ENCODE results near the gene ZFAND3.

The ZFAND3 gene

DNA sequence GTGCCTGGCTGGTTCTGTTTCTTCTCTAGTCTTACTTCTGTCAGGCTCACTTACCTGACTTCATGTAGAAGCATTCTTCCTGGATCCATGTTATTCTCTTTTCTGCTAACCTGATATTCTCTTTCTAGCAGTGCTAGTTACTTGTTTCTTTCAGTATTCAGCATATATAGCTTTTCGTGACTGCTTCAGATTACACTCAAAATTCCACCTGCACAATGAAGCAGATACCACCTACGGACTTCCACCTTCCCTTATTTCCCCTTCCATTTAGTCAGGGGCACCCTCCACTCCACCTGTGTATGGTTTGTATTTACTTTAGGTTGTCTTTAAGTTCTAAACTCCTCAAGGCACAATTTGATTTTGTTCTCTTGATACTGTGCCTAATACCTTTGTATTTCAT is 36.8 kb downstream of the ZFAND3 start:
- no peak for DNase-seq (ENCODE audit: low read depth)
- H3K9me3 ChIP-seq (ENCODE audit: control insufficient read depth, low read length), result no peaks in the 10 kb centered on the region
- no peak overlapping the region for H3K4me3 ChIP-seq (ENCODE audit: low read length)
- H3K4me1 ChIP-seq (ENCODE audit: control insufficient read depth, insufficient read depth, low read length), result peaks cover 6% of the 10 kb centered on the region
- no peaks in the 10 kb centered on the region for H3K27me3 ChIP-seq (replicated peaks; ENCODE audit: control insufficient read depth, insufficient read depth, low read length)
- no peak overlapping the region for H3K9ac ChIP-seq (ENCODE audit: low read length)
- peaks cover 3% of the 10 kb centered on the region for H3K36me3 ChIP-seq (ENCODE audit: control insufficient read depth, insufficient read depth, low read length, severe bottlenecking)

DNA sequence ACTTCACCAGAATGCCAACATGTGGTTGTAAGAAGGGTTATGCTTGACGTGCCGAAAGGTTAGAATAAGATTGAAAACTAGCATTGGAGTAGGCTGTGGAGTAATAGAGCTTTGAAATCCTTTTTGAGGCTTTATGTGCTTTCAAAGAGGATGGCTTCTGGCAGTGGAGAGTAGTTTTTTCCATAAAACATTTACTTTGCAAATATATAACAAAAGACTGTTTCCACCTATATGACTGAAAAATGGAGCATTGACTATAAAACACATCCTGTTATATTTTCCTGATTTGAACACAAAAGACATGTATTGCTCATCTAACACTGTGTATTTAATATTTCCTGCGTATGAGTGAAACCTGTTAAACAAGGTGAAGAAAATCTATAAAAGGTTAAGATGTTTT is 38.8 kb downstream of the ZFAND3 start:
- DNase-seq (ENCODE audit: low read depth), result no peak
- H3K4me3 ChIP-seq (ENCODE audit: low read length), result no peak overlapping the region
- no peaks in the 10 kb centered on the region for H3K27me3 ChIP-seq (replicated peaks; ENCODE audit: control insufficient read depth, insufficient read depth, low read length)
- no peaks in the 10 kb centered on the region for H3K9me3 ChIP-seq (ENCODE audit: control insufficient read depth, low read length)
- H3K36me3 ChIP-seq (ENCODE audit: control insufficient read depth, insufficient read depth, low read length, severe bottlenecking), result peaks cover 3% of the 10 kb centered on the region
- peaks cover 12% of the 10 kb centered on the region for H3K4me1 ChIP-seq (ENCODE audit: control insufficient read depth, insufficient read depth, low read length)
- H3K9ac ChIP-seq (ENCODE audit: low read length), result no peak overlapping the region

GRCh38 chr6:37860226-37860839 is 40.8 kb downstream of the ZFAND3 start:
- Histone ChIP-seq H3K27me3 (replicated peaks; ENCODE audit: control insufficient read depth, insufficient read depth, low read length) (no peaks in the 10 kb centered on the region), H3K9me3 (ENCODE audit: control insufficient read depth, low read length) (no peaks in the 10 kb centered on the region), H3K36me3 (ENCODE audit: control insufficient read depth, insufficient read depth, low read length, severe bottlenecking) (peaks cover 3% of the 10 kb centered on the region), H3K4me3 (ENCODE audit: low read length) (no peak overlapping the region), H3K9ac (ENCODE audit: low read length) (no peak overlapping the region), H3K4me1 (ENCODE audit: control insufficient read depth, insufficient read depth, low read length) (peaks cover 12% of the 10 kb centered on the region)
- peak; percentile 82 for DNase-seq (ENCODE audit: low read depth)

- Histone ChIP-seq H3K4me1 (ENCODE audit: control insufficient read depth, insufficient read depth, low read length) (peaks cover 12% of the 10 kb centered on the region), H3K36me3 (ENCODE audit: control insufficient read depth, insufficient read depth, low read length, severe bottlenecking) (no peaks in the 10 kb centered on the region), H3K9me3 (ENCODE audit: control insufficient read depth, low read length) (no peaks in the 10 kb centered on the region), H3K4me3 (ENCODE audit: low read length) (no peak overlapping the region), H3K27me3 (replicated peaks; ENCODE audit: control insufficient read depth, insufficient read depth, low read length) (no peaks in the 10 kb centered on the region), H3K9ac (ENCODE audit: low read length) (no peak overlapping the region)
- DNase-seq (ENCODE audit: low read depth), result no peak
These were observed 41.9 kb downstream of the ZFAND3 start for GRCh38 chr6:37861452-37861851.

GRCh38 chr6:37862430-37862829 is 42.9 kb downstream of the ZFAND3 start:
- DNase-seq (ENCODE audit: low read depth), result no peak

DNA sequence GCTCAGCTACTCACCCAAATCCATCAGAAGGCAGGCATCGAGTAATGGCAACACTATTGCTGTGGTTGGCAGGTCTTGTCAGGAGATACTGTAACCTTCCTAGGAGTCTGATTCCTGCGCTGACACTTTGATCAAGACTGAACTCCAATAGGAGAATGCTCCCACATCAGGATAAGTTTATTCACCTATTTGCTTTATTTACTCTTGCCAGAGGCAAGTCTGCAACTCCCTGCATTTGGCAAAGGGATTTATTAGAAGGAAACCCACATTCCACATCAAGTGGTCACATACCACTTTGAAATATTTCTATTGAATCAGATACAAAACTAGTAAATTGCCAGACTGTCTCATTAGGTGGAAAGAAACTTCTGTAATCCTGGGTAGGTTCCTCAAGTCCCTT is 43.5 kb downstream of the ZFAND3 start:
- Histone ChIP-seq H3K4me3 (ENCODE audit: low read length) (no peak overlapping the region), H3K27me3 (replicated peaks; ENCODE audit: control insufficient read depth, insufficient read depth, low read length) (no peaks in the 10 kb centered on the region), H3K4me1 (ENCODE audit: control insufficient read depth, insufficient read depth, low read length) (peaks cover 27% of the 10 kb centered on the region), H3K9me3 (ENCODE audit: control insufficient read depth, low read length) (no peaks in the 10 kb centered on the region), H3K9ac (ENCODE audit: low read length) (no peak overlapping the region), H3K36me3 (ENCODE audit: control insufficient read depth, insufficient read depth, low read length, severe bottlenecking) (no peaks in the 10 kb centered on the region)
- peak; percentile 48 for DNase-seq (ENCODE audit: low read depth)

More at GRCh38 chr6:37862430-37862829, 42.9 kb downstream of the ZFAND3 start:
- no peaks in the 10 kb centered on the region for H3K36me3 ChIP-seq (ENCODE audit: control insufficient read depth, insufficient read depth, low read length, severe bottlenecking)
- H3K4me3 ChIP-seq (ENCODE audit: low read length), result no peak overlapping the region
- no peaks in the 10 kb centered on the region for H3K9me3 ChIP-seq (ENCODE audit: control insufficient read depth, low read length)
- H3K9ac ChIP-seq (ENCODE audit: low read length), result no peak overlapping the region
- H3K27me3 ChIP-seq (replicated peaks; ENCODE audit: control insufficient read depth, insufficient read depth, low read length), result no peaks in the 10 kb centered on the region
- H3K4me1 ChIP-seq (ENCODE audit: control insufficient read depth, insufficient read depth, low read length), result peaks cover 22% of the 10 kb centered on the region

GRCh38 chr6:37864250-37864649 is 44.7 kb downstream of the ZFAND3 start:
- Histone ChIP-seq H3K4me1 (ENCODE audit: control insufficient read depth, insufficient read depth, low read length) (peaks cover 40% of the 10 kb centered on the region), H3K27me3 (replicated peaks; ENCODE audit: control insufficient read depth, insufficient read depth, low read length) (no peaks in the 10 kb centered on the region), H3K9me3 (ENCODE audit: control insufficient read depth, low read length) (no peaks in the 10 kb centered on the region), H3K9ac (ENCODE audit: low read length) (no peak overlapping the region), H3K36me3 (ENCODE audit: control insufficient read depth, insufficient read depth, low read length, severe bottlenecking) (no peaks in the 10 kb centered on the region), H3K4me3 (ENCODE audit: low read length) (no peak overlapping the region)
- DNase-seq (ENCODE audit: low read depth), result no peak

DNA sequence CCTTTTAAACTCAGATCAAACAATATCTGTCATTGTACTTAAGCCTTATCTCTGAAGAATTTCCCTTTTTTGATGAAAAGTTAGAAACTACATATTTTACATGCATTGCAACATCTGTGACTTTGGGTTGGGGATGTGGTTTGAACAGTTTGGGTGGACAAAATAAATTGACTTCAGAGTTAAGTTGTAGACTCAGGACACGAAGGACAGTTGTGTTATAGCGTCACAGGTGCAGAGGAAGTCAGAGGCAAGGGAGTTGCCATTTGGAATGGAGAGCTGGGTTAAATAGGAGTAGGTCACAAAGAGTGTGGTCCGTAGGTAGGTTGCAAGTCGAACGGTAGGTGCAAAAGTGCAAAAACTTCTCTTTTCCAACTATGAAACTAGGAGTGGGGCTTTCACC is 46.0 kb downstream of the ZFAND3 start:
- Histone ChIP-seq H3K9ac (ENCODE audit: low read length) (no peak overlapping the region), H3K9me3 (ENCODE audit: control insufficient read depth, low read length) (no peaks in the 10 kb centered on the region), H3K36me3 (ENCODE audit: control insufficient read depth, insufficient read depth, low read length, severe bottlenecking) (no peaks in the 10 kb centered on the region), H3K4me3 (ENCODE audit: low read length) (no peak overlapping the region), H3K27me3 (replicated peaks; ENCODE audit: control insufficient read depth, insufficient read depth, low read length) (no peaks in the 10 kb centered on the region), H3K4me1 (ENCODE audit: control insufficient read depth, insufficient read depth, low read length) (peaks cover 40% of the 10 kb centered on the region)
- DNase-seq (ENCODE audit: low read depth), result no peak

DNA sequence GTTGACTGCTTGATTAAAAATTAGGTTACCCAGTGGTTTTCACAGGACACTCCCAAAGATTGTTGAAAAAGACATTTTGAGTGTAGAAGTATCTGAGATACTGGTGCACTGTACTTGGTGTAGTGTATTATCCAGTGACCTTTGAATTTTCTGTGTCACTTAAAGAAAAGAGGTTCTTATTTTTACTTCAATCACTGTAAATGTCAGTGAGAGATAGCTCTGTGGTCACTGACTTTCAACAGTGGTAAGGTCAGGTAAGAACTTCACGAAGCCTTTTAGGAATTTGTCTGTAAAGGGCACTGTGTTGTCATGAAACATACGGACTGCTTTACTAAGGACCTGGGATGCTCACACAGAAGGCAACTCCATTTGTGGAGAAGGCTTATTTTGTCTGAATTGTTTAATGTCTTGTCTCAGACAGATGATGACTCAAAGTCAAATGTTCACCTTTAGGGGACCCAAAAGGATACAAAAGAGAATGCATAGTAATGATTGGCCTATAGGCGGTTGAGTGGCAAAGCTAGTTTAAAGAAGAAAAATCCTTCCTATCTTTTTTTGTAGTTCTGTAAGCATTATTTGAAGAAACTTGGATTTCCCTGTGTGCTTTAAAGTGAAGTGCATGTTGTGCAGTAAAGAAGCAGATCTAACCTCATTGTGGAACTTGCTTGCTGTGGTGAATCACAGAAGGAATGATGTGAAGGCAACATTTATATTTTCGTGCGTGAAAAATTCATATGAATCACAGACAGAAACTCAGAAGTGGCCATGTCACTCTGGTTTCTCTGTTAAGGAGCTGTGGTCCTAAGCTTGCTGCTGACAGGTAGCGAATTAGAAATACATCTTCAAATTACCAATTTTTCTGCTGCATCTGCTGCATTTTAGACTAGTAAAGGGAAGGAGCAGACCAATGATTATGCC is 47.3 kb downstream of the ZFAND3 start:
- H3K27me3 ChIP-seq (replicated peaks; ENCODE audit: control insufficient read depth, insufficient read depth, low read length), result no peaks in the 10 kb centered on the region
- DNase-seq (ENCODE audit: low read depth), result no peak
- H3K9me3 ChIP-seq (ENCODE audit: control insufficient read depth, low read length), result no peaks in the 10 kb centered on the region
- no peaks in the 10 kb centered on the region for H3K36me3 ChIP-seq (ENCODE audit: control insufficient read depth, insufficient read depth, low read length, severe bottlenecking)
- peaks cover 35% of the 10 kb centered on the region for H3K4me1 ChIP-seq (ENCODE audit: control insufficient read depth, insufficient read depth, low read length)
- no peak overlapping the region for H3K4me3 ChIP-seq (ENCODE audit: low read length)
- H3K9ac ChIP-seq (ENCODE audit: low read length), result no peak overlapping the region

DNA sequence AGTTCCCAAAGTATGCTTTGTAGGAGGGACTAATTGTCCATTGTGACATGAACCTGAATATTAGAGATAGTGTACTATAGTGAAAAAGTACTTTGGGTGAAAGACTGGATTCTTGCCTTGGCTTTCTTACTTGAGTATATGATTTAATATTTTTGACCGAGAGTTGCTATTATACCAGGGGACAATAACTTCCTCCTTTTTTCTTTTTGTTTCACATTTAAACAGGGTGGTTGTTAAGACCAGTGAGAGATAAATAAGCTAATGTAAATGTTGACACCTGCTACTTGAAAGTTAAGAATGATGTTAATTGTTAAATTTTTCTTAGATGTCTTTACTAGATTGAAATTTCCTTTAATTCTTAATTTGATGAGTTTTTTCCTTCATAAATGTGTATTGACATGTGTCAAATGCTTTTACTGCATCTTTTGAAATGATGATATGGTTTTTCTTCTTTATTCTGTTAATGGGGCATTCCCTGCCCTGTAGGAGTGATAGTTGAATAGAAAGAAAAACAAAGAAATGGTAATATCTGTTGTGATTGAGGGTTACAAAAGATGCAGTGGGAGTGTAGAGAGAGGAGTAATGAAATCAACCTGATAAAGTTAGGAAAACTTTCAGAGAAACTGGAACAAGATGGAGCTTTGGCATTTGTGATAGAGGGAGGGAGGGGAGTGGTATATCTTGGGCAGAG is 48.4 kb downstream of the ZFAND3 start:
- Histone ChIP-seq H3K4me3 (ENCODE audit: low read length) (peak overlapping the region; percentile 3), H3K36me3 (ENCODE audit: control insufficient read depth, insufficient read depth, low read length, severe bottlenecking) (no peaks in the 10 kb centered on the region), H3K9me3 (ENCODE audit: control insufficient read depth, low read length) (no peaks in the 10 kb centered on the region), H3K27me3 (replicated peaks; ENCODE audit: control insufficient read depth, insufficient read depth, low read length) (no peaks in the 10 kb centered on the region), H3K9ac (ENCODE audit: low read length) (no peak overlapping the region), H3K4me1 (ENCODE audit: control insufficient read depth, insufficient read depth, low read length) (peaks cover 32% of the 10 kb centered on the region)
- no peak for DNase-seq (ENCODE audit: low read depth)

GRCh38 chr6:37868447-37868825 is 48.9 kb downstream of the ZFAND3 start:
- Histone ChIP-seq H3K4me3 (ENCODE audit: low read length) (peak overlapping the region; percentile 8), H3K9ac (ENCODE audit: low read length) (no peak overlapping the region), H3K27me3 (replicated peaks; ENCODE audit: control insufficient read depth, insufficient read depth, low read length) (no peaks in the 10 kb centered on the region), H3K9me3 (ENCODE audit: control insufficient read depth, low read length) (no peaks in the 10 kb centered on the region), H3K36me3 (ENCODE audit: control insufficient read depth, insufficient read depth, low read length, severe bottlenecking) (no peaks in the 10 kb centered on the region), H3K4me1 (ENCODE audit: control insufficient read depth, insufficient read depth, low read length) (peaks cover 32% of the 10 kb centered on the region)
- no peak for DNase-seq (ENCODE audit: low read depth)

All from adipocyte (in vitro differentiated cells).